SU-DHL-6 (cell line): Measurements from ENCODE around the gene ENDOD1.

ENCODE experiments used
- H2AFZ ChIP-seq: fragments of 200-600 bp; sonication (generic); 2 replicates; pipeline ENCODE4 v1.6.1; 2014; ENCODE audit warnings: low read depth, mild to moderate bottlenecking, moderate library complexity, mixed read lengths, antibody characterized with exemption, low read length; ENCODE audit not compliant: severe bottlenecking
- H3F3A ChIP-seq: fragments of 200-600 bp; shearing (Covaris generic); 2 replicates; pipeline ENCODE4 v1.6.0; 2016; ENCODE audit warnings: antibody characterized with exemption, mild to moderate bottlenecking; ENCODE audit not compliant: insufficient read depth
- H3K27ac ChIP-seq: fragments of 200-600 bp; sonication (generic); 2 replicates; pipeline ENCODE4 v1.5.1; 2016; ENCODE audit warnings: low read depth, mild to moderate bottlenecking, low read length, moderate library complexity, mixed read lengths
- H3K27me3 ChIP-seq: fragments of 200-600 bp; sonication (generic), shearing (Covaris generic); 2 replicates; pipeline ENCODE4 v1.6.0; 2014; ENCODE audit warnings: mild to moderate bottlenecking, low read length
- H3K36me3 ChIP-seq: fragments of 200-600 bp; sonication (generic); 2 replicates; pipeline ENCODE4 v1.6.1; 2014; ENCODE audit warnings: mild to moderate bottlenecking, low read length, mixed read lengths
- H3K4me2 ChIP-seq: fragments of 300-600, 200-600 bp; shearing (Covaris generic), sonication (generic); 2 replicates; pipeline ENCODE4 v1.6.0; 2014; ENCODE audit warnings: low read length, low read depth, mild to moderate bottlenecking; ENCODE audit not compliant: poor library complexity, severe bottlenecking
- H3K4me3 ChIP-seq: fragments of 200-600 bp; sonication (generic); 2 replicates; pipeline ENCODE4 v1.5.1; 2014; ENCODE audit warnings: antibody characterized with exemption, low read length, mild to moderate bottlenecking, mixed read lengths; ENCODE audit not compliant: insufficient read depth, poor library complexity, severe bottlenecking
- H3K79me2 ChIP-seq: fragments of 200-600 bp; sonication (generic); 2 replicates; pipeline ENCODE4 v1.6.1; 2014; ENCODE audit warnings: mild to moderate bottlenecking, low read length, moderate library complexity; ENCODE audit not compliant: insufficient read depth
- H3K9ac ChIP-seq: fragments of 200-600 bp; sonication (generic); 2 replicates; pipeline ENCODE4 v1.7.0; 2014; ENCODE audit warnings: mild to moderate bottlenecking, low read length
- H3K9me2 ChIP-seq: fragments of 200-600 bp; sonication (generic); replicated peaks from 2 replicates; pipeline ENCODE4 v1.6.1; 2014; ENCODE audit warnings: low read length; ENCODE audit not compliant: insufficient read depth
- H3K9me3 ChIP-seq: fragments of 200-600 bp; sonication (generic); 2 replicates; pipeline ENCODE4 v1.6.1; 2014; ENCODE audit warnings: low read length, mixed read lengths; ENCODE audit not compliant: insufficient read depth
- H4K20me1 ChIP-seq: fragments of 200-600 bp; sonication (generic); 2 replicates; pipeline ENCODE4 v1.6.1; 2014; ENCODE audit warnings: low read depth, mild to moderate bottlenecking, antibody characterized with exemption, low read length, moderate library complexity, mixed read lengths
- CTCF ChIP-seq: fragments of 200-600 bp; sonication (generic); IDR thresholded peaks from one replicate; pipeline ENCODE4 v1.5.1; 2017; ENCODE audit warnings: antibody characterized with exemption, mild to moderate bottlenecking, low read length, moderate library complexity; ENCODE audit not compliant: insufficient read depth, poor library complexity, severe bottlenecking
- EZH2phosphoT487 ChIP-seq: fragments of 200-600 bp; sonication (generic), shearing (Covaris generic); conservative IDR thresholded peaks from 2 replicates; pipeline ENCODE4 v1.6.1; 2018; ENCODE audit warnings: mild to moderate bottlenecking, antibody characterized with exemption, low read length, moderate library complexity, mixed read lengths

Gene ENDOD1

GRCh38 chr11:95092549-95093324 lies 3.1 kb downstream of the ENDOD1 start:
- Histone ChIP-seq H3K4me3 (no peak overlapping the region), H3K9me3 (no peaks in the 10 kb centered on the region), H3K27me3 (no peaks in the 10 kb centered on the region), H3K4me2 (no peak overlapping the region), H2AFZ (no peak overlapping the region), H3F3A (no peaks in the 10 kb centered on the region), H3K9me2 (no peaks in the 10 kb centered on the region), H3K36me3 (no peaks in the 10 kb centered on the region), H4K20me1 (no peaks in the 10 kb centered on the region), H3K27ac (no peak overlapping the region), H3K9ac (no peak overlapping the region), H3K79me2 (no peaks in the 10 kb centered on the region)
- TF ChIP-seq CTCF (no peak), EZH2phosphoT487 (no peak)

DNA sequence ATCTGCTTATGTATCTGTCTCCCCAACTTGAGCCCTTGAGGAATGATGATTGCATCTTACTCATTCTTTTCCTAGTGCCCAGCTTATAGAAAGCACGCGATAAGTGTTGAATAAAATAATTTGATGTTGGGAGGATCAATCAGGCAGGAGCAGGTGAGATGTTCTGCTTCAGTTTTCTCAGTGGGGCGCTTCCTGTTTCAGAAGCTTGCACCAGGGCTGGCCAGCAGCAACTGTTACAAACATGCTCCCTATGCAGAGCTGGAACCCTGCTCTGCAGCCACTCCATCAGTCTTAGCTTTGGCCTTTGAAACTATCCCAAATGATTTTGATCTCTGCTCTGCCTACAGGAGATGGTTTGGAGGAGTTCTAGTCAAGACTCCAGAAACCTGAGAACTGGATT lies 3.9 kb downstream of the ENDOD1 start:
- Histone ChIP-seq H2AFZ (no peak overlapping the region), H3K9me2 (no peaks in the 10 kb centered on the region), H3K79me2 (no peaks in the 10 kb centered on the region), H3F3A (no peaks in the 10 kb centered on the region), H3K27ac (no peak overlapping the region), H3K36me3 (no peaks in the 10 kb centered on the region), H3K4me3 (no peak overlapping the region), H3K9me3 (no peaks in the 10 kb centered on the region), H3K27me3 (no peaks in the 10 kb centered on the region), H3K4me2 (no peak overlapping the region), H3K9ac (no peak overlapping the region), H4K20me1 (no peaks in the 10 kb centered on the region)
- TF ChIP-seq EZH2phosphoT487: no peak
- TF ChIP-seq CTCF: no peak

- Histone ChIP-seq H3F3A (no peaks in the 10 kb centered on the region), H3K4me2 (no peak overlapping the region), H3K27ac (no peak overlapping the region), H3K4me3 (no peak overlapping the region), H2AFZ (no peak overlapping the region), H3K27me3 (no peaks in the 10 kb centered on the region), H3K36me3 (no peaks in the 10 kb centered on the region), H3K9me2 (no peaks in the 10 kb centered on the region), H3K9me3 (no peaks in the 10 kb centered on the region), H3K79me2 (no peaks in the 10 kb centered on the region), H3K9ac (no peak overlapping the region), H4K20me1 (no peaks in the 10 kb centered on the region)
- TF ChIP-seq CTCF (no peak), EZH2phosphoT487 (no peak)
Measured at GRCh38 chr11:95095858-95096587, 6.4 kb downstream of the ENDOD1 start.
